ENCODE data around the gene KCNIP1.

Gene KCNIP1

DNA sequence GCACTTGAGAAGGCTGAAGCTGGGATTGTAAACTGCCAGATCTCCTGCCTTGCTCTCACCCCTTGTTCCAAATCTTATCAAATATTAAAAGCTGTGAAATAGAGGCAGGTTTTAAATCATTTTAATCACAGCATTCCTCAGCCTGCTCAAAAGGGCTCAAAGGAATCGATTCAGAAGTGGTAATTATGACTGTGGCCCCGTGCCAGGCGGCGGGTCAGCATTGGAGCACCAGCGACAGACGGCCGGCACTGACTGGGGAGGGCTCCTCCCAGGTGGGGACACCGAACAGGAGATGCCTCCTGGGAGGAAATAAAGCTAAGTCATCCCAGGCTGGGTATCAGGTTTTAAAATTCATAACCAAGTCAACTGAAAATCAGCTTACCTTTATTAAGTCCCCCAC, 66.7 kb downstream of the KCNIP1 start:
- DNase-seq = peak; percentile 55

DNA sequence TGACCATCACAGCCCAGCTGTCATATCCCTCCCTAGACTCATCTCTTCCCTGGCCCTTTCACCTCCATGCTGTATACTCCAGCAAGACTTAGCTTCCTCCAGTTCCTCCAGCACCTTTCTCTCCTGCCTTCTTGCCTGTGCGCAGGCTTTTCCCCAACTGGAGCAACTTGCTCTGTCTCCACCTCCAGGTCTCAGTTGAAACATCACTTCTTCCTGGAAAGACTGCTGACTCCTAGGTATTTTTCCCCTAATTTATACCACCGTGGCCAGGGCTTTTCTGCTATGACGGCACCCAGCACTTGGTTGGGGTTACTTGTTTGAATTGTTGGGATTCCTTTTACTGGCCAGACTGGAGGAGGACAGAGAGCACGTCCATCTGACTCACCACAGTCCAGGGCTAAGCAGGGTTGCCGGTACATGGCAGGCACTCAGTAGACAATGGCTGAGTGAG, 67.5 kb downstream of the KCNIP1 start:
- peak; percentile 52 for DNase-seq

DNA sequence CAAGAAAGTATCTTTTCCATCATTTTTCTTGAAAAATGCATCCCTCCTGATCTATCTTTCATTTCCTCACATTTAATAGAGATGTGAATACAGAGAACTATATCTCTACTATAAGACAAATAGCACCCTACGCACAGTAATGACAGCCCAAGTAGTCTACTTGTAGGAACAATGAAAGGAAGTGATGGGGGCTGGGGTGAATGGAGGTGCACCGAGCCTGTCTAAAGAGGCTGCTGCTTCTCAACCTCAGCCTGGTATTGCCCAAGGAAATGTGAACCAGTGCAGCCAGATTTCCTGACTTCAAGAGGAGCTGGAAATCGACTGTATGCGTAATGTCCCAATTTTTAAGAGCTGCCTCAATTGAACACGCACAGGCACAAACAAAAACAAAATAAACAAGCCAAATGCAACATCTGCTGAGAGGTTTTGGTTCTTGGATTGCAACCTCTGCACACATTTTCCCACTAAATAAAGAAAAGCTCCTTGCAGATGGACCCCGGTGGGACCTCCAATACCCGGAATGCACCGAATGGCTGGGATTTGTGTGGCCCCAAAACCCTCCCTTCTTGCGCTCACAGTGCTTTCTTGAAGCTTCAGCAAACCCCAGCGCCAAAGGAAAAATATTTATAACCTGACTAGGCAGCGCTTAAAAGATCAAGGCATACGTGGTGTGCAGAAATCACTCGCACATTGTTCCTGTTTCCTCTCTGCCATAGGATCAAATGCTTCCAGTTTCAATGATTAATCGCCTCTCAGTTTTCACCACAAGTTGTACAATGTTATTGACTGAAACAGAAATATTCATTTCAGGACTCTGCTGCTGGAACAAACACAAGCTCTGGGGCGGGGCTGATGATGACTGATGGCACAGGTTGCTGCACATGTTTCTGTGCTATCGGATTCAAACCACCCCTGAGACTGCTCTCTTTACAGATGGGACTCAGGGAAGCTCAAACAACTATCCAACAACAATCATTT, 68.3 kb downstream of the KCNIP1 start:
- peak; percentile 26 for DNase-seq

DNA sequence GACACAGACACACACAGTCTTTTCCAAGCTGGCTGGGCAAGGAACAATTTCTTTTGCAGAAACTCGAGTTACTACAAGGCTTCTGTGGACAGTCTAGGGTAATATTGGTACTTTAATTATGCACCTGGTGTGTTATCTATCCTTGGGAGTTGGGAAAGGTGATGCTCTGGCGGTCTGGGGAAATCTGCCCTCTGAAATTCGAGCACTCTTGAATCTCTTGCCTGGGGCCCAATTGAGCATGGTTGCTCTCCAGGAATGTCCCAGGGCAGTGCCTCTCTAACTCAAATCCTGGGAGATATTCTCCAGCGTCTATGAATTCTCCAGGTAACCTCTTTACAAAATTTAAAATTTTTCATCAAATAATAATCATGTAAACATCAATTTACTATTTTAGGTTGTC, 69.3 kb downstream of the KCNIP1 start:
- no peak for DNase-seq

DNA sequence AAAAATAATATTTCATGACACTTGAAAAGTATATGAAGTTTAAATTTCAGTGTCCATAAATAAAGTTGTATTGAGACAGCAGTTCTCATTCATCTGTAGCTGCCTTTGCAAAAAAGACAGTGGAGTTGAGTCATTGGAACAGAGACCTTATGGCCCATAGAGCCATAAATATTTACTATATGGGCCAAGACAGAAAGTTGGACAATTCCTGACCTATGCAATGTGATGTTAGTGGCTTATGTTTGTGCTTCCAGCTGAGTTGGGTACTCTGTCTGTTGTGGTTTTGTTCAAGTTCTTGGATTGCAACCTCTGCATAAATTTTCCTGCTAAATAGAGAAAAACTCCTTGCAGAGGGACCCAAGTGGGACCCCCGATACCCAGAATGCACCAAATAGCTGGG, 69.8 kb downstream of the KCNIP1 start:
- DNase-seq = no peak

DNA sequence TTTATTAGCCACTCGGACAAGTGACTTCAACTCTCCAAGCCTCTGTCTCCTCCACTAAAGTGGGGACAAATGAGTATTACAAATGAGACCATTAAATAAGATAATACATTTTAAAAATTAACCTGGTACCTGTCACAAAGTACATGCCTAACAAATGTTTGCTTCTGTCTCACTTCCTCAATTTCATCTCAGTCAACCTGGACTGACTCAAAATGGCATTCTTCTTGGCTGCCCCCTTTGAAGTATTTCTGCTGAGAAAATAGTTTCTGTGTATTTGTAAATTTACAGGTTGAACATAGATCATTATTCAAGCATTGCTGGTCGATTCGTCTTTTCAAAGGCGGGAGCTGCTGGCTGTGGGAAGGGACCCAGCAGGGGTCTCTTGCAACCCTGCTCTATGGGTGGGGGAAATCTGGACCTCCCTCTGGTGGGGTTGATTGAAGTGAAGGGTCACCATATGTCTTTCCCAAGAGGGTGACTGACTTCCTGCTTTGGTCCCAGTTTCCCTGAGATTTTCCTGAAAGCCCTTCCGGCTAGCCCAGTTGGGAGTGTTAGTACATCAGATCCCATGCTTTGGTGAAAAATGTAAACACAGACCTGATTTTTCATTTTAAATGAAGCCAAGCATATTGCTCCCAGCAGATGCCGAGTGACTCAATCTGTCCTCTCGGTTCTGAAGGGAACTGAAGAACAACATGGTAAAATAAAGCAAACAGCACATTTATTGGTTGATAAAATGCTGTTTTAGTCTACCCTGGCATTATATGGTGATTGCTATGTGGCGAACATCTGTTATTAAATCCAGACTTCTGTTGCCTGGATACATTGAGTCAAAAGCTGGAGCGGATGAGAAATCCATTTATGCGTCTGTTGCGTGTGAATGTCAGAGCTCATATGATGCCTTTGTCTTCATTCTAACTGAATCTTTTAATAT, 73.0 kb downstream of the KCNIP1 start:
- no peak for DNase-seq

DNA sequence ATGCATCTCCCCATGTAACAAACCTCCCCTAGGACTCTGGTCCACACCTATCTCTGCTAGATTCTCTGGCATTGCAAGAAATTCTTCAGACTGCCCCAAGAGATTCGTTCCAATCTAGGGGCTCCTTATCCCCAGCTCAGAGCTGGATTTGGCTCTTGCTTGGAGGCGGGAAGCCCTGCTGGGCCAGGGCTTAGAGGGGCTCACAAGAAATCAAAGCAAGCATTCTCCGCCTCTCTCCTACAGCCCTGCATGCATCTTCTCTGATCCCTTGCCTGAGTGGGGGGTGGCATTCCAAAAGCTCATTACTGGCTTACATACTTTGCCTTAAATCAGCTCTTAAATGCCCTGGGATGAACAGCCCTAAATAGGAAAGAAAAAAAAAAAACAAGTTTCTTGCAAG, 75.8 kb downstream of the KCNIP1 start:
- DNase-seq = no peak

DNA sequence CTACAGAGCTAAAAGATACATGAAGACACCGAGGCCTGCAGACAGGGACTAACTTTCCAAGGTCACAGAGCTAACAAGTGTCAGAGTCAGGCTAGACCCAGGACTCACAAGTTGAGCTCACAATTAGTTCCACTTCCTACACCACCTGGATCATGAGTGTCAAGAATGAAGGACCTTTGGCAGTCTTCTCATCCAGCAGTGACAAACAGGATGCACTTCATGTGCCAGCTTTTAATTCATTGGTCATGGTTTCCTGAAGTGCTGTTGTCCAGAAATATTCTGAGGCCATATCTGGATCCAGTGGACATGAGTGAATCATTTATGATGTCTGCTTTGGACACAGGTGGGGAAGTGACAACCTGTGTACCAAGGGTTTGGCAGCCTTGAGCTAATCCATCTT, 77.4 kb downstream of the KCNIP1 start:
- no peak for DNase-seq

DNA sequence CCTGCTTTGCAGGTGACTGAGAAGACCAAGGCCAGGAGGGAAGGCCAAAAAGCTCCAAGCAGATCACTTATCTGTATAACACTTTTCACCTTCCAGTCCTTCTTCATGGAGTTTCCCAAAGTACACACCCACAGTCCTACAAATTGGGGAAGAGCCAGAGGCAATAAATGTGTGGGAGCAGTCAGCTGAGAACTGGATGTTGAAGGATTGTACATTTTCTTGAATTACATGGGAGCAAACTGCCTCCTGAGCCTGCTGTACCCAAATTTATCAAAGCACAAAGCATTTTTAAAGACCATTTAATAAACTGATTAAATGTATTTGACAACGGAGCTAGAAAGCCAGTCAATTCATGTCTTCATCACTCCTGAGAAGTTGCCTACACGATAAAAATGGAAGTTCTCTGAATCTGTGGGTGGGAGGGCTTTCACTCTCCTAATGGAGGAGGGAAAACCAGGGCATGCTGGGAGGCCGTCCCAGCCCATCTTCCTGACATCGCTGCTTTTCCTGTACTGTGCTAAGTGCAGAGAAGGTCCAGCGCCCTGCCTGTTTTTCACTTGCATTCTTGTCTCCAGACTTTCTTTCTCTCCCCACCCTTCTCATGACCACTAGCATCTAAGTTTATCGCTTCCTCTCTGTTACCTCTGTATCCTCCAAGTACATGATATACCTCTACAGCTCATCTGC, 79.0 kb downstream of the KCNIP1 start:
- DNase-seq = no peak

DNA sequence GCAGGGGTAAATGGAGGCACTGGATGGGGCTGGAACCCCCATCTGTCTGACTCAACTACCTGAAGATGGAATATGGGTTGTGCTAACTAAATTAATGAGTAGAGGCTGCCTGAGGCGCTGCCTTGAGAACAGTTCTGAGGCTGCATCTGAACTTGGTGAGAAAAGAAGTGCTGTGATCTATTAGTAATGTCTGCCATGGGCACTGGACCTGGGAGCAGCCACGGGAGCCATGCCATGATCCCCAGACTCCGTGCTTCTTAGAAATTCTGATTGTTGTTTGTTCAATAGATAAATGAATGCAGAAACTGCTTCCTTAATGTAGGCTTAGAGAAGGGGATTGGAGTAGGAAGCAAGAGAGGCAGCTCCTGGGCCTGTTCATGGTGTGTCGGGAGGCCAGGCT, 80.2 kb downstream of the KCNIP1 start:
- no peak for DNase-seq

DNA sequence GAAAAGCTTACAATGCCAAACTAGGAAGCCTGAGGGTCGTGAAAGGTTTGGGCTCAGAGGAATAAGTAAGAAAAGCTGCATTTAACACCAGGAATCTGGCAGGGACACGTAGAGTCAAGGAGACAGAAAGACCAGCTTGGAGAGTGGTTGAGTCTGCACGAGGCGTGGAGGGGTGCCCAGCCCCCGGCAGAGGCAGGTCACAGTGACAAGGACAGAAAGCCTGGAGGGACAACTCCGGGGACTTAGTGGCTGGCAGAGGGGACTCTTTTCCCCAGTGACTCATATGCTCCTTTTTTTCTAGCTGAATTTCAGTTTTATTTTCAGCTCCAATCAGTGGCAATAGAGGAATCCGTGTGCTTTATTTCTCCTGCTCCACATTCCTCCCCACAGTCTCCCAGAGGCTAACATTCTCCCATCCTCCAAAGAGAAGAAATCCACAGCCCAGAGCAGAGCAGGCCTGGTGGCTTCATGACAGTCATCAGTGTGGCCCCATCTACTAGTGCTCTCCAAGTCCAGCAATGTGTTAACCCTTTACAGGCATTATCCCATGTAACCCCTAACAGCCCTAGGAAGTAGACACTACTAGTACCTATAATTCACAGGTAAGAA, 80.7 kb downstream of the KCNIP1 start:
- DNase-seq = no peak

DNA sequence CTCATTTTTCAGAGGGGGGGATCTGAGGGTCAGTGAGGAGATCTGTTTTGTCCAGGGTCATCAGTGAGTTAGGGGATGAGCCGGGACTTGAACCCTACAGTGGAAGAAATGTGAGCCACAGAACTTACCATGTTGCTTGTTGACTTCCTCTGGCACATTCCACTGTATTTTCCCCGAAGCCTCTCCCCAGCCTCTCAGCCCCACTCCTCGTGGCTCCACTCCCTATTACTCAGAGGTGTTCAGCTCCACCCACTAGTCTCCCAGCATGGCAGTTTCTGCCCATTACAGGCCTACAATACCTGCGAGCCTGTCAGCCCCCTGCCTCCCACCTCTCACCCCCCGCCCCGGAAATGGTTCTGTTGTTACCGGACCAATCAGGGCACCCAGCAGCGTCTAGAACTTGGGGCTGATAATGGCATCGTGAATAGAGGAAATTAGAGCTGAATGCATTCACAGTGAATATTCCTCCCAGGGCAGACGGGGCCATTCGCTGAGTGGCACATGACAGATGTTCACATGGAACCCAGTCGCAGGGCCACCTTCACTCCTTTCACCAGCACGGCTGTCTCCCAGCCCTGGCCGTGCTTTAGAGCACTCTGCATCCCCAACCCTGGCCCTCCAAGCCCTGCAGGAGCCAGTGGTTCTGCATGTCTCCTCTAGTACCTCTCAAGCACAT, 81.6 kb downstream of the KCNIP1 start:
- DNase-seq = no peak

DNA sequence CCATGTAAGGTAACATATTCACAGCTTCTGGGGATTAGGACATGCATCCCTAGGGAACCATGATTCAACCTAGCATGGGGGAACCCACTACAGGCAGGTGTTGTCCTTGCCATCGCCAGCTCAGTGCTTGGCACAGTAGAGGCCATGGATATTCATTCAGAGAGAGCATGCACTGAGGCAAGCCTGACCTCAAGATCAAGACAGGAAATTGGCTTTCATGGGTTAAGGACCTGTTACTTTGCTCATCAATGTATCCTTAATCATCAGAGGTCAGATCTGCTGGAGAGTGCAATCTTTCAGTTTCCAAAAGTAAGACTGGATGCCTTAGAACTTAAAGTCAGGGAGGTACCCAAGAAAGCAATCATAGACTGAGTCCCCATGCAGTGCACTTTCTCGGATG, 84.0 kb downstream of the KCNIP1 start:
- DNase-seq = no peak

DNA sequence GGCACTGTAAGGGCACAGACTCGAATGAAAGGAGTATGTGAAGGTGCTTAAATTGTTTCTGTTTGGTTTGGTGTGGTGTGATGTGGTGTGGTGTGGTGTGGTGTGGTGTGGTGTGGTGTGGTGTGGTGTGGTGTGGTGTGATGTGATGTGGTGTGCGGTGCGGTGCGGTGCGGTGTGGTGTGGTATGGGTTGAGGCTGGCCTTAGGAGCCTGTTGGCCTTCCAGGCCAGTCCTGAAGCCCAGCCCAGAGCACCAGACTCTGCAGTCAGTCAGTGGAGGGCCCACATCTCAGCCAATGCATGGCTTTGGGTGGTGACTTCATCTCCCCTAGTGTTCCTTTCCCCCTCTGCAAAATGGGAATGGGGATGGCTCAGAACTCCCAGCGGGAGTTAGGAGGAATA, 85.8 kb downstream of the KCNIP1 start:
- no peak for DNase-seq

DNA sequence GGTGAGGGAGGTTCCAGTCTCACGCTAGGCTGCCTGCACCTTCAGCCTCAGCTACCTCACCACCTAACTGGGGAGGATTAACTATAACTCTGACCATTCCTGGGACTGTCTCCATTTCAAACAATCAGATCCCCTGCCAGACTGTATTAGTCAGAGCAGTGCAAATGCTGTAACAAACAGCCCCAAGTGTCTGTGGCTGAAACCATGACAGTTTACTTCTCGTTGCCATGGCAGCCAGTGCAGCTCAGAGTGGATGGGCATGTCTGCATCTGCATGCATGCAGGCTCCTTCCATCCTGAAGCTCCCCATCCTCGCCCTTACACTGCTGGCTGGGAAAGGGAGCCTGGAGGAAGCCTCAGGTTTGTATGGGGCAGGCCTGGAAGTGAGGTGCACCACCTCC, 86.7 kb downstream of the KCNIP1 start:
- no peak for DNase-seq

DNA sequence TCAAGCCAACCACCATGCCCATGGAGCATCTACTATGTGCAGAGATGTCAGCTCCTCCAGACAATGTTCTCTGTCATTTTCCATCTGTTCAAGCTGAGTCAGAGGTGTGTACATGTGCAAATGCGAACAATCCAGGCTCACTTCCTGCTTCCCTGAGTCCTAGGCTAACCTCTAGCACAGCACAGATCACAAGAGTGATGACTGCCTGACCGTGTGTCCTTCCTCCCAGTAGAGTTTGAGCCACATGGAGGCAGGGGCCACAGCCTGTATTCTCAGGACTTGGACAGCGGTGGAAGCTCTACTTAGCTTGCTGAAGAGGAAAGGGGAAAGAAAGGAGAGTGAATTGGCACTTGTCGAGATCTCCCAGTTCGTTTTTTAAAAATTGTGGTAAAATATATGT, 87.2 kb downstream of the KCNIP1 start:
- DNase-seq = no peak

DNA sequence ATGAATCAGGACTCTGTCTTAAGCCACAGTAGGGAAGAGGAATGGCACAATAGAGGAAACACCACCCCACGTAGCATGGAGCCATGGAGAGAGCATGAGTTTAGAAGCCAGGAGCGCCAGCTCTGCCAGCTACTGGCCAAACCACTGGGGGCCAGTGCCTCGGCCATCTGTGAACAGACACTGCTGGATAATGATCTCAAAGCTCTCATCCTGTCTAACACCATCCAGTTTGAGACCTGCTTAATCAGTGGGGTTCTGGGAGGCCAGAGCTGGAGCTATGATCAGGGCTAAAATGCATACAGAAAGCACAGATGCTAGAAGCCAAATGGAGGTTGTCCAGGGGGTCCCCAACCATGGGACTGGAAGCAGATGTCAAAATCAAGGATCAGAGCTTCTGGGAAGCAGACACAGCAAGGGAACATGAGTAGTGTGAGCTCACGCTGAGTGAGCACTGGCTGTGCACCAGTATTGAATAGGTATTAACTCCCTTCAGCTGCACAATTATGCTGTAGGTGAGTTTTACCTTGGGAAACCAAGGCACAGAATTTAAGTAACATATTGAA, 92.7 kb downstream of the KCNIP1 start:
- no peak for DNase-seq

DNA sequence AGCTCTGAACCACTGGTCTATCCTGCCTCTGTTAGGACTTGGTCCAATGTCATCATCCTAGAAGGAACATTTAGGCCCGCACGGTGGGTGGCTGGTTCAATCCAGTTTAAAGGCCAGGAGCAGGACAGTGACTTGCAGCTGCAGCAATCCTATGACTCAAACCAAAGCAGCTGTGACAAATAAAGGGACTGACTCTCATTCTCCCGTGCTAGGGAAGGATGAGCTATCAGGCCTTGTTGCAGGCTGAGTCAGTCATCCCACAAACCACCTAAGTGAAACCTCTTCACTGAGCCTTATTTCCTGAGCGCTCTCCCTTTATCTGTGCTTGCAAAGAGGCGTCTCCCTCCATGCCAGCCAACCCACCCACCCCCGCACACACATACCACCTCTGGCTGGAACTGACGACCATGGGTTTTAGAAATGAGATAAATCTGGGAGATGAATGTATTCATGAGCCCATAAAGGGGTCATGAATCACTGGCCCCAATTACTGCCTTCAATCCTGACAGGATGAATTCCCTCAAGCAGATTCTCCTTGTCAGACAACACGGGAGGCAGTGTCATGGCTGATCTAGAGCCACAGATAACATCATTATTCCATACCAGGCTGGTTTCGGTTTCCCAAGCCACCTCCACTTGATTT, 93.4 kb downstream of the KCNIP1 start:
- no peak for DNase-seq

DNA sequence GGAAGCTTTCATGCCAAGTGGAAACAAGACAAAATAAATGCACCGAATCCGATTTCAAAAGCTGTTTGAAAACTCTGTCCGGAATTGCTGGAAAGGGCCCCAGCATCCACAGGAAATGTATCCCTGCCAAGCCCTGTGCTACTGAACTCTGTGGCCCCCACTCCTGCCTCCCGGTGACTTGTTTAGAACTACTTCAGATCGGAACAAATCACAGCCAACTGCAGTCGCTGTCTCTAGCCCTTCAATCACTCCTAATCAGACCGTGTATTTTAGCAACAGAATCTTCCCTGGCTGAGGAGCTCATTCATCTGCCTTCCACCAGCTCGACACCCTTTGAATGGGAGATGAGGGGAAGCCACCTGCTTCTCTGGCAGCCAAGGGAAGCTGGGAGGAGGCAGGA, 94.1 kb downstream of the KCNIP1 start:
- DNase-seq = no peak

DNA sequence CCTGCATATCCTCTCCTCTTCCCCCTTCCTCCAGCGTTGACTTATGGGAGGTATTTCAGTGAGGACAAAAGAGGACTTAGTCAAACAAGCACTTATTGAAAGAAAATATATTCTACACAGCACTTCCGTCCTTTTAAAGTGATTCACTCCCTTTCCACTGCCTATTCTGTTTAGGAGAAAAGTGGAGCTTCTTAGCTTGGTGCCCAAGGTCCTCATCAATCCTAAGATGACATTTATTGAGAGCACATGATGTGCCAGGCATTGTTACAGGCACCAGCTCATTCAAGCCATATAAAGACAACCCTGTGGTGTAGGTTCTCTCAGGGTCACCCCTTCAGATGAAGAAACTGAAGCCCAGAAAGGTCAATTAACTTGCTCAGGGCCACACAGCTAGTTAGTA, 95.9 kb downstream of the KCNIP1 start:
- DNase-seq = no peak

DNA sequence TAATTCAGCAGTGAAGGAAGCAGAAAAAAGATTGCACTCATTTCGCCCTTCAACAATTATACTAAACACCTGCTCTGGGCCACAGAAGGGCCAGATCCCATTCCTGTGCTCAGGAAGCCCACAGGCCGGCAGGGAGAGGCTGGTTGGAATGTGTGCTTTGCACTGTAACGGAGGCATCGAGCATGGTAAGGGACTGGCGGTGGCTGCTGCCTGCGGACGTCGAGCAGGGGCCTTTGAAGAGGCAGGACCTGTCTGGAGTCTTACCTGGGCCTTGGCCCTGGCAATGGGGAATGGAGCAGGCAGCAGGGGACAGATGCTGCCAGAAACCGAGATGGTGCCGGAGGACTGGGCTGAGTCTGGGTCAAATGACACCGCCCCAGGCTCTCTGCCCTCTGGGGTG, 97.8 kb downstream of the KCNIP1 start:
- DNase-seq = no peak

Data from DMS79 treated with DMSO at 0.1 percent for 48 hours (cell line).